Gastrocnemius medialis (tissue), 4 donors: ENCODE data around the gene PDLIM3. TPM values are rescaled to one million over a fixed set of nuclear protein-coding genes. Genes with fewer than 3 reads are reported as not detected.
A peak's percentile ranks its signal among the peaks of the same experiment; 100 is the strongest.
"Not testable (repeated sequence)": the region's sequence is repeated elsewhere in the genome, so short reads cannot be mapped to it uniquely, and the experiment has no call there.

ENCODE experiments used
- ATAC-seq, 2 donors: fragments of 150-250 bp; one replicate each; pipeline ENCODE4 v1.9.1; 2016
- DNase-seq, 2 donors: peaks; one replicate each; pipeline ENCODE4 v3.0.0-alpha.2; 2019
- H3K27ac ChIP-seq, 4 donors: fragments of 200-600 bp; sonication (generic); 1 replicate in 1 of 4; 2 replicates in 3 of 4; pipeline ENCODE4 v1.5.1; 2016 to 2018; ENCODE audit warnings: mild to moderate bottlenecking in 2 of 4, moderate library complexity in 1 of 4
- H3K27me3 ChIP-seq, 3 donors: fragments of 200-600 bp; sonication (generic) in 2 of 3; 1 replicate in 1 of 3; 2 replicates in 2 of 3; pipeline versions ENCODE4 v1.5.1 to v1.6.0; 2016 to 2019; ENCODE audit warnings: mild to moderate bottlenecking in 1 of 3, moderate library complexity in 1 of 3
- H3K36me3 ChIP-seq, 2 donors: fragments of 200-600 bp; sonication (generic) in 1 of 2; one replicate each; pipeline ENCODE4 v1.5.1; 2017 to 2018
- H3K4me1 ChIP-seq, 2 donors: fragments of 200-600 bp; sonication (generic) in 1 of 2; one replicate each; pipeline ENCODE4 v1.5.1; 2016 to 2017; ENCODE audit warnings: mild to moderate bottlenecking in 2 of 2
- H3K4me3 ChIP-seq, 4 donors: fragments of 200-600 bp; sonication (generic) in 3 of 4; 1 replicate in 1 of 4; 2 replicates in 3 of 4; pipeline ENCODE4 v1.5.1; 2016 to 2019; ENCODE audit warnings: mild to moderate bottlenecking in 2 of 4
- H3K9me3 ChIP-seq, 3 donors: fragments of 200-600 bp; sonication (generic) in 2 of 3; 1 replicate in 1 of 3; 2 replicates in 2 of 3; pipeline ENCODE4 v1.5.1; 2016 to 2019
- POLR2A ChIP-seq, 2 donors: fragments of 450-650 bp; IDR thresholded peaks; one replicate each; pipeline ENCODE4 v1.6.1; 2017; ENCODE audit warnings: antibody characterized with exemption in 2 of 2, mild to moderate bottlenecking in 2 of 2, moderate library complexity in 2 of 2
- in situ Hi-C, 4 donors: fragments of 200-750 bp; cut with MboI; loops; one replicate each; pipeline versions ENCODE4 v1.15.0 to v1.8.0; 2017; ENCODE audit warnings: low sequenced_read_pairs in 4 of 4
- intact Hi-C: fragments of 100-400 bp; cut with DNase I; formaldehyde crosslinking; loops from one replicate; pipeline ENCODE4 v1.15.1; 2023; ENCODE audit warnings: low total_unique reads
- total RNA-seq, 4 donors: library from RNA; depleted of rRNA; stranded (reverse); fragments of >200 nt; gene quantifications; one replicate each; pipeline versions ENCODE4 v1.1.0 to v1.2.3, GENCODE V29; 2016
- TF ChIP-seq, protein P1 (sequence below), 5 experiments: fragments of 450-650 bp in 3 of 5; fragments of 200-600 bp in 2 of 5; sonication (generic) in 2 of 5; IDR thresholded peaks in 4 of 5; conservative IDR thresholded peaks in 1 of 5; 1 replicate in 4 of 5; 2 replicates in 1 of 5; pipeline ENCODE4 v1.5.1; 2016 to 2019; ENCODE audit warnings: antibody characterized with exemption in 5 of 5, mild to moderate bottlenecking in 3 of 5, moderate library complexity in 3 of 5

The PDLIM3 gene
- total RNA-seq, 4 donors from 2014 or later: 1,062 to 7,224 (median 2,598) TPM

DNA sequence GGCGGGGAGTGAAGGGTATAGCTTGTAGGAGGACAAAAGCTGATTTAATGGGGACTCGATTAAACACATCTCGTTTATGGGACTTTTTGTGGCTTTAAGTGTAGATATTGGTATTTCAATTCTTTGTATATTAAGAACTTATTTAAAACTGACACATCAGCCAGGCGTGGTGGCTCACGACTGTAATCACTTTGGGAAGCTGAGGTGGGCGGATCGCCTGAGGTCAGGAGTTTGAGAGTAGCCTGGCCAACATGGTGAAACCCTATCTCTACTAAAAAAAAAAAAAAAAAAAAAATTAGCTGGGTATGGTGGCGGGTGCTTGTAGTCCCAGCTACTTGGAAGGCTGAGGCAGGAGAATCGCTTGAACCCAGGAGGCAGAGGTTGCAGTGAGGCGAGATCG, 3.7 kb downstream of the PDLIM3 start:
- H3K4me3 ChIP-seq: peak overlapping the region; percentile 74 to 81 (median 80)
- peak overlapping the region; percentile 89 to 98 (median 96) for H3K27ac ChIP-seq
- peaks cover 51 to 67% of the 10 kb centered on the region in 2 donors for H3K4me1 ChIP-seq
- DNase-seq: peak; percentile 58 to 83
- TF ChIP-seq POLR2A (IDR thresholded peaks at IDR 0.05): peak in 1 of 2 donors; percentile 16
- H3K27me3 ChIP-seq, in situ Hi-C loops, H3K9me3 ChIP-seq: not testable (repeated sequence)
- intact Hi-C loops: loop anchor here (2.0 to 10.0 kb wide), 2 partner anchors 45 to 1187 kb away; no protein-coding TSS in a partner anchor
- peaks cover 0 to 28% of the 10 kb centered on the region in 2 donors for H3K36me3 ChIP-seq
- ATAC-seq: peak; percentile 13 to 24

DNA sequence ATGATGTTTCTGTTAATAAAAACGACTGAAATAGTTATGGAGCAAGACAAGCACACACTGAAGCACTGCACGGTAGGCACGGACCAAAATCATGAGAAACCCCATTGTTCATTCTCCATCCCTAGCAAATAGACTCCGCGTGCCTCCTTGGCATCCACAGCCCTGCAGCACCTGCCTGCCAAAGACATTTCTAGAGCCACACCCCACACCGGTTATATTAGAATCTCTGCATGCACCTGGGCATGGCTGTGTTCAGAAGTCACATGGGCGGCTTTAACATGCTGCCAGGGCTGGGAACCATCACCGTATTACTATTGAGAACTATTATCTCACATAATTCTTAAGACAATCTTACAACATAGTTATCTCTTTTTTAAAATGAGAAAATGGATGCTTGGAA, 5.9 kb downstream of the PDLIM3 start:
- intact Hi-C loops: loop anchor here (5.0 kb wide), 1 partner anchor 47 kb away; no protein-coding TSS in a partner anchor
- peak overlapping the region in 1 of 4 donors; percentile 79 for H3K4me3 ChIP-seq
- H3K36me3 ChIP-seq: peaks cover 0 to 30% of the 10 kb centered on the region in 2 donors
- TF ChIP-seq POLR2A (IDR thresholded peaks at IDR 0.05): no peak
- TF ChIP-seq, protein P1, sequence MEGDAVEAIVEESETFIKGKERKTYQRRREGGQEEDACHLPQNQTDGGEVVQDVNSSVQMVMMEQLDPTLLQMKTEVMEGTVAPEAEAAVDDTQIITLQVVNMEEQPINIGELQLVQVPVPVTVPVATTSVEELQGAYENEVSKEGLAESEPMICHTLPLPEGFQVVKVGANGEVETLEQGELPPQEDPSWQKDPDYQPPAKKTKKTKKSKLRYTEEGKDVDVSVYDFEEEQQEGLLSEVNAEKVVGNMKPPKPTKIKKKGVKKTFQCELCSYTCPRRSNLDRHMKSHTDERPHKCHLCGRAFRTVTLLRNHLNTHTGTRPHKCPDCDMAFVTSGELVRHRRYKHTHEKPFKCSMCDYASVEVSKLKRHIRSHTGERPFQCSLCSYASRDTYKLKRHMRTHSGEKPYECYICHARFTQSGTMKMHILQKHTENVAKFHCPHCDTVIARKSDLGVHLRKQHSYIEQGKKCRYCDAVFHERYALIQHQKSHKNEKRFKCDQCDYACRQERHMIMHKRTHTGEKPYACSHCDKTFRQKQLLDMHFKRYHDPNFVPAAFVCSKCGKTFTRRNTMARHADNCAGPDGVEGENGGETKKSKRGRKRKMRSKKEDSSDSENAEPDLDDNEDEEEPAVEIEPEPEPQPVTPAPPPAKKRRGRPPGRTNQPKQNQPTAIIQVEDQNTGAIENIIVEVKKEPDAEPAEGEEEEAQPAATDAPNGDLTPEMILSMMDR (IDR thresholded peaks at IDR 0.05 in 4 of 5, conservative IDR thresholded peaks at IDR 0.05 in 1 of 5): no peak
- ATAC-seq: no peak
- no peaks in the 10 kb centered on the region for H3K9me3 ChIP-seq
- peaks cover 61 to 65% of the 10 kb centered on the region in 2 donors for H3K4me1 ChIP-seq
- no peaks in the 10 kb centered on the region for H3K27me3 ChIP-seq
- in situ Hi-C loops: no loop called here
- peak overlapping the region; percentile 89 to 98 (median 96) for H3K27ac ChIP-seq
- peak; percentile 60 to 70 for DNase-seq

GRCh38 chr4:185524888-185525863, 10.1 kb downstream of the PDLIM3 start:
- peak; percentile 89 to 94 for DNase-seq
- ATAC-seq: peak; percentile 95 to 96
- in situ Hi-C loops: no loop called here

DNA sequence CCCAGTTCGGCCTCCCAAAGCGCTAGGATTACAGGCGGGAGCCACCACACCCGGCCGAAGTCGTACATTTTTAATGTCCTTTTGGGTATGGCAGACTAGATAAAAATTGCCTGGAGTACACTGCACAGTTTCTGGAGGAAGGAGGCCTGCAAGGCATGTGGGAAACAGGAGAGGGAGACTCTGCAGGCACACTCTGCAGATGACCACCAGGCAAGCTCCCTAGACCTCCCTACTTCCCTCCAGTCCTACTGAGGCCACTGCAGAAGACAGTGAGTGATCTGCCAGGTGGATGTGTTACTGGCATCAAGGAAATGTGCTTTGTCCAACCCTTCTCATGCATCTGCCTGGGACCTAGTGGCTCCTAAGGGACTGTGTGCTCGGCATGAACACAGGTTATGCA, 11.4 kb downstream of the PDLIM3 start:
- ATAC-seq (peak; percentile 1 to 9), DNase-seq (no peak)
- in situ Hi-C loops (no loop called here), intact Hi-C loops (loop anchor here (2.0 kb wide), 1 partner anchor 53 kb away; no protein-coding TSS in a partner anchor)
- Histone ChIP-seq H3K36me3 (peaks cover 0 to 41% of the 10 kb centered on the region in 2 donors), H3K4me3 (no peak overlapping the region), H3K27ac (peak overlapping the region; percentile 89 to 98 (median 96)), H3K9me3 (no peaks in the 10 kb centered on the region), H3K27me3 (no peaks in the 10 kb centered on the region), H3K4me1 (peaks cover 57 to 64% of the 10 kb centered on the region in 2 donors)
- TF ChIP-seq, protein P1 (IDR thresholded peaks at IDR 0.05 in 4 of 5, conservative IDR thresholded peaks at IDR 0.05 in 1 of 5): no peak
- no peak for TF ChIP-seq POLR2A (IDR thresholded peaks at IDR 0.05)

More at GRCh38 chr4:185524888-185525863, 10.1 kb downstream of the PDLIM3 start:
- intact Hi-C loops: loop anchor here (2.0 to 5.0 kb wide), 2 partner anchors 43 to 52 kb away; no protein-coding TSS in a partner anchor
- Histone ChIP-seq H3K27me3 (no peaks in the 10 kb centered on the region), H3K27ac (peak overlapping the region; percentile 89 to 98 (median 96)), H3K9me3 (no peaks in the 10 kb centered on the region), H3K4me1 (peaks cover 60 to 69% of the 10 kb centered on the region in 2 donors), H3K36me3 (peaks cover 0 to 39% of the 10 kb centered on the region in 2 donors), H3K4me3 (no peak overlapping the region)
- peak; percentile 5 to 50 for TF ChIP-seq POLR2A (IDR thresholded peaks at IDR 0.05)
- TF ChIP-seq, protein P1 (IDR thresholded peaks at IDR 0.05 in 4 of 5, conservative IDR thresholded peaks at IDR 0.05 in 1 of 5): no peak

- TF ChIP-seq, protein P1 (IDR thresholded peaks at IDR 0.05 in 4 of 5, conservative IDR thresholded peaks at IDR 0.05 in 1 of 5): no peak
- no peak for TF ChIP-seq POLR2A (IDR thresholded peaks at IDR 0.05)
- in situ Hi-C loops: no loop called here
- intact Hi-C loops: no loop called here
- no peak for DNase-seq
- H3K4me3 ChIP-seq: no peak overlapping the region
- H3K9me3 ChIP-seq: no peaks in the 10 kb centered on the region
- H3K4me1 ChIP-seq: peaks cover 57 to 71% of the 10 kb centered on the region in 2 donors
- ATAC-seq: no peak
- H3K27ac ChIP-seq: peak overlapping the region; percentile 89 to 98 (median 96)
- no peaks in the 10 kb centered on the region for H3K27me3 ChIP-seq
- H3K36me3 ChIP-seq: peaks cover 0 to 46% of the 10 kb centered on the region in 2 donors
Observed at GRCh38 chr4:185522451-185522850, 12.9 kb downstream of the PDLIM3 start.
